BLaER1 treated with 17β-estradiol and CSF1 and Interleukin-3, amounts not matched to agents 10 nM and 100 nM (cell line): ENCODE measurements around the gene COLQ.

Experiments used
- H3K27ac ChIP-seq, 11 experiments: shearing (Covaris generic); formaldehyde crosslinking; 2 replicates each; pipeline ENCODE4 v1.8.1; 2022
- H3K27me3 ChIP-seq, 11 experiments: shearing (Covaris generic); formaldehyde crosslinking; 2 replicates each; pipeline ENCODE4 v1.8.1; 2022
- H3K36me3 ChIP-seq, 11 experiments: shearing (Covaris generic); formaldehyde crosslinking; 2 replicates each; pipeline ENCODE4 v1.8.1; 2022
- H3K4me1 ChIP-seq, 10 experiments: shearing (Covaris generic); formaldehyde crosslinking; 2 replicates each; pipeline ENCODE4 v1.8.1; 2022
- H3K4me2 ChIP-seq, 11 experiments: shearing (Covaris generic); formaldehyde crosslinking; 2 replicates each; pipeline ENCODE4 v1.8.1; 2022
- H3K4me3 ChIP-seq, 10 experiments: shearing (Covaris generic); formaldehyde crosslinking; 2 replicates each; pipeline ENCODE4 v1.8.1; 2022
- H3K9ac ChIP-seq, 11 experiments: shearing (Covaris generic); formaldehyde crosslinking; 2 replicates each; pipeline ENCODE4 v1.8.1; 2022
- H3K9me3 ChIP-seq, 11 experiments: shearing (Covaris generic); formaldehyde crosslinking; replicated peaks in 1 of 11; 2 replicates each; pipeline ENCODE4 v1.8.1; 2022
- H4K20me1 ChIP-seq, 11 experiments: shearing (Covaris generic); formaldehyde crosslinking; 2 replicates each; pipeline ENCODE4 v1.8.1; 2022
- Cebpa-rat ChIP-seq, 11 experiments: shearing (Covaris generic); IDR thresholded peaks; 2 replicates each; pipeline ENCODE4 v1.8.1; 2022

The COLQ gene

GRCh38 chr3:15439476-15439875 is 82.0 kb downstream of the COLQ start:
- peak overlapping the region in 1 of 10 experiments; percentile 21; a peak in 1 of 20 replicates for H3K4me3 ChIP-seq
- no peak for TF ChIP-seq Cebpa-rat (IDR thresholded peaks at IDR 0.05)
- peaks cover 0 to 65% (median 26%) of the 10 kb centered on the region in 10 experiments; a peak in 12 of 20 replicates for H3K4me1 ChIP-seq
- H4K20me1 ChIP-seq, result peaks cover 0 to 60% (median 10%) of the 10 kb centered on the region in 11 experiments; a peak in 13 of 22 replicates
- peak overlapping the region in 7 of 11 experiments; percentile 1 to 83 (median 70); a peak in 13 of 22 replicates for H3K27ac ChIP-seq
- no peaks in the 10 kb centered on the region for H3K27me3 ChIP-seq
- peak overlapping the region in 3 of 11 experiments; percentile 28 to 65 (median 46); a peak in 5 of 22 replicates for H3K9ac ChIP-seq
- H3K4me2 ChIP-seq, result peak overlapping the region in 6 of 11 experiments; percentile 12 to 84 (median 66); a peak in 11 of 22 replicates
- peaks cover 87 to 100% (median 97%) of the 10 kb centered on the region in 11 experiments for H3K36me3 ChIP-seq
- H3K9me3 ChIP-seq, result no peaks in the 10 kb centered on the region

GRCh38 chr3:15438983-15439382 is 82.5 kb downstream of the COLQ start:
- peak in 3 of 11 experiments; percentile 29 to 65 (median 54); a peak in 5 of 22 replicates for TF ChIP-seq Cebpa-rat (IDR thresholded peaks at IDR 0.05)
- Histone ChIP-seq H3K4me3 (peak overlapping the region in 1 of 10 experiments; percentile 21; a peak in 1 of 20 replicates), H3K4me1 (peaks cover 0 to 65% (median 26%) of the 10 kb centered on the region in 10 experiments; a peak in 12 of 20 replicates), H3K27ac (peak overlapping the region in 6 of 11 experiments; percentile 14 to 83 (median 74); a peak in 11 of 22 replicates), H4K20me1 (peaks cover 0 to 60% (median 15%) of the 10 kb centered on the region in 11 experiments; a peak in 15 of 22 replicates), H3K36me3 (peaks cover 92 to 100% (median 100%) of the 10 kb centered on the region in 11 experiments), H3K4me2 (peak overlapping the region in 6 of 11 experiments; percentile 12 to 84 (median 66); a peak in 10 of 22 replicates), H3K9me3 (no peaks in the 10 kb centered on the region), H3K27me3 (no peaks in the 10 kb centered on the region), H3K9ac (peak overlapping the region in 3 of 11 experiments; percentile 28 to 65 (median 46); a peak in 5 of 22 replicates)

- H4K20me1 ChIP-seq, result peaks cover 3 to 72% (median 28%) of the 10 kb centered on the region in 11 experiments; a peak in 20 of 22 replicates
- peaks cover 0 to 47% (median 23%) of the 10 kb centered on the region in 10 experiments; a peak in 12 of 20 replicates for H3K4me1 ChIP-seq
- H3K4me2 ChIP-seq, result no peak overlapping the region
- no peak for TF ChIP-seq Cebpa-rat (IDR thresholded peaks at IDR 0.05)
- no peaks in the 10 kb centered on the region for H3K27me3 ChIP-seq
- no peaks in the 10 kb centered on the region for H3K9me3 ChIP-seq
- no peak overlapping the region for H3K9ac ChIP-seq
- peaks cover 96 to 100% (median 99%) of the 10 kb centered on the region in 11 experiments for H3K36me3 ChIP-seq
- no peak overlapping the region for H3K27ac ChIP-seq
- no peak overlapping the region for H3K4me3 ChIP-seq
Observed at GRCh38 chr3:15436246-15436645, 85.3 kb downstream of the COLQ start.

- Histone ChIP-seq H3K27ac (no peak overlapping the region), H3K9me3 (no peaks in the 10 kb centered on the region), H4K20me1 (peaks cover 13 to 80% (median 41%) of the 10 kb centered on the region in 11 experiments; a peak in 20 of 22 replicates), H3K4me2 (no peak overlapping the region), H3K4me3 (no peak overlapping the region), H3K4me1 (peaks cover 0 to 47% (median 25%) of the 10 kb centered on the region in 10 experiments; a peak in 17 of 20 replicates), H3K27me3 (no peaks in the 10 kb centered on the region), H3K9ac (no peak overlapping the region), H3K36me3 (peaks cover 96 to 100% (median 99%) of the 10 kb centered on the region in 11 experiments)
- TF ChIP-seq Cebpa-rat (IDR thresholded peaks at IDR 0.05), result no peak
Observed at GRCh38 chr3:15434756-15435155, 86.8 kb downstream of the COLQ start.

GRCh38 chr3:15433531-15433930 is 88.0 kb downstream of the COLQ start:
- peaks cover 21 to 92% (median 53%) of the 10 kb centered on the region in 11 experiments; a peak in 21 of 22 replicates for H4K20me1 ChIP-seq
- H3K9me3 ChIP-seq, result no peaks in the 10 kb centered on the region
- TF ChIP-seq Cebpa-rat (IDR thresholded peaks at IDR 0.05), result no peak
- peaks cover 11 to 46% (median 25%) of the 10 kb centered on the region in 10 experiments for H3K4me1 ChIP-seq
- no peak overlapping the region for H3K4me3 ChIP-seq
- no peak overlapping the region for H3K4me2 ChIP-seq
- H3K9ac ChIP-seq, result no peak overlapping the region
- H3K27me3 ChIP-seq, result no peaks in the 10 kb centered on the region
- peaks cover 84 to 95% (median 88%) of the 10 kb centered on the region in 11 experiments for H3K36me3 ChIP-seq
- no peak overlapping the region for H3K27ac ChIP-seq

- Histone ChIP-seq H3K4me1 (peaks cover 21 to 40% (median 31%) of the 10 kb centered on the region in 10 experiments), H3K9ac (peak overlapping the region in 1 of 11 experiments; percentile 6; a peak in 2 of 22 replicates), H3K4me2 (peak overlapping the region in 4 of 11 experiments; percentile 6 to 86 (median 56); a peak in 4 of 22 replicates), H4K20me1 (peaks cover 21 to 83% (median 56%) of the 10 kb centered on the region in 11 experiments; a peak in 21 of 22 replicates), H3K27ac (no peak overlapping the region), H3K4me3 (no peak overlapping the region), H3K27me3 (no peaks in the 10 kb centered on the region), H3K36me3 (peaks cover 62 to 73% (median 66%) of the 10 kb centered on the region in 11 experiments), H3K9me3 (no peaks in the 10 kb centered on the region)
- TF ChIP-seq Cebpa-rat (IDR thresholded peaks at IDR 0.05), result no peak
Observed at GRCh38 chr3:15431256-15431837, 90.2 kb downstream of the COLQ start.

- TF ChIP-seq Cebpa-rat (IDR thresholded peaks at IDR 0.05), result no peak
- Histone ChIP-seq H3K36me3 (peaks cover 56 to 68% (median 59%) of the 10 kb centered on the region in 11 experiments), H3K4me2 (peak overlapping the region in 4 of 11 experiments; percentile 23 to 86 (median 83); a peak in 6 of 22 replicates)
Observed at GRCh38 chr3:15430624-15431023, 90.9 kb downstream of the COLQ start.

GRCh38 chr3:15429080-15429479 is 92.4 kb downstream of the COLQ start:
- H3K9ac ChIP-seq, result peak overlapping the region in 10 of 11 experiments; percentile 80 to 98 (median 90); a peak in 18 of 22 replicates

More at GRCh38 chr3:15430624-15431023, 90.9 kb downstream of the COLQ start:
- no peaks in the 10 kb centered on the region for H3K27me3 ChIP-seq
- peaks cover 21 to 76% (median 56%) of the 10 kb centered on the region in 11 experiments; a peak in 21 of 22 replicates for H4K20me1 ChIP-seq
- H3K9me3 ChIP-seq, result no peaks in the 10 kb centered on the region
- peak overlapping the region in 1 of 11 experiments; percentile 95; a peak in 1 of 22 replicates for H3K27ac ChIP-seq
- H3K9ac ChIP-seq, result 0 out of 22 replicates have a peak overlapping the region, but pooled peaks of 1 of the 11 experiments have one; percentile 10
- no peak overlapping the region for H3K4me3 ChIP-seq
- peaks cover 24 to 47% (median 38%) of the 10 kb centered on the region in 10 experiments for H3K4me1 ChIP-seq

More at GRCh38 chr3:15429080-15429479, 92.4 kb downstream of the COLQ start:
- TF ChIP-seq Cebpa-rat (IDR thresholded peaks at IDR 0.05), result no peak
- Histone ChIP-seq H4K20me1 (peaks cover 21 to 60% (median 49%) of the 10 kb centered on the region in 11 experiments; a peak in 21 of 22 replicates), H3K4me2 (peak overlapping the region; percentile 79 to 97 (median 91)), H3K27ac (peak overlapping the region in 5 of 11 experiments; percentile 12 to 96 (median 94); a peak in 8 of 22 replicates), H3K4me3 (peak overlapping the region; percentile 72 to 97 (median 90); a peak in 19 of 20 replicates), H3K27me3 (no peaks in the 10 kb centered on the region), H3K4me1 (peaks cover 24 to 56% (median 45%) of the 10 kb centered on the region in 10 experiments), H3K9me3 (no peaks in the 10 kb centered on the region), H3K36me3 (peaks cover 48 to 68% (median 57%) of the 10 kb centered on the region in 11 experiments)
